ENCODE measurements around the gene KIF21B.

GRCh38 chr1:200938955-200939354 lies 84.6 kb downstream of the KIF21B start:
- TF ChIP-seq CTCF (IDR thresholded peaks at IDR 0.05 in 2 of 3, conservative IDR thresholded peaks at IDR 0.05 in 1 of 3; ENCODE audit: insufficient read depth in 2 of 3, low read depth in 1 of 3, low read length in 3 of 3) (no peak), SAFB (IDR thresholded peaks at IDR 0.05; ENCODE audit: borderline replicate concordance, low read depth, low read length) (no peak), ATF3 (IDR thresholded peaks at IDR 0.05) (no peak), ATF3 (CRISPR knock-in tag; conservative IDR thresholded peaks at IDR 0.05) (no peak), ZNF274 (IDR thresholded peaks at IDR 0.05; ENCODE audit: borderline replicate concordance, low read depth, low read length) (no peak), RAD21 (CRISPR knock-in tag; conservative IDR thresholded peaks at IDR 0.05 in 1 of 2, IDR thresholded peaks at IDR 0.05 in 1 of 2) (no peak), ZNF696 (CRISPR knock-in tag; conservative IDR thresholded peaks at IDR 0.05) (no peak), RBM14 (IDR thresholded peaks at IDR 0.05; ENCODE audit: borderline replicate concordance, insufficient read depth, low read depth, low read length) (no peak)
